GM23248 (cell line): Measurements from ENCODE around the gene OPRD1.
"Not testable (repeated sequence)": the region's sequence is repeated elsewhere in the genome, so short reads cannot be mapped to it uniquely, and the experiment has no call there.

Experiments
- EZH2 ChIP-seq: fragments of 200-600 bp; sonication (generic); IDR thresholded peaks from 2 replicates; pipeline ENCODE4 v1.6.1; 2018; ENCODE audit warnings: antibody characterized with exemption, mild to moderate bottlenecking; ENCODE audit not compliant: insufficient read depth, poor library complexity, severe bottlenecking
- EZH2phosphoT487 ChIP-seq: fragments of 200-600 bp; sonication (generic); IDR thresholded peaks from 2 replicates; pipeline ENCODE4 v1.6.1; 2018; ENCODE audit warnings: antibody characterized with exemption, moderate library complexity, mild to moderate bottlenecking, low read depth; ENCODE audit not compliant: insufficient read depth

GRCh38 chr1:28794582-28794981, 17.4 kb upstream of the OPRD1 start:
- TF ChIP-seq EZH2, EZH2phosphoT487: not testable (repeated sequence)
